ENCODE data around the gene DGUOK. TPM values are rescaled to one million over a fixed set of nuclear protein-coding genes. Genes with fewer than 3 reads are reported as not detected.
"Not testable (repeated sequence)": the region's sequence is repeated elsewhere in the genome, so short reads cannot be mapped to it uniquely, and the experiment has no call there.

The DGUOK gene
- total RNA-seq = 73.8 and 81.2 TPM in 2 replicates

DNA sequence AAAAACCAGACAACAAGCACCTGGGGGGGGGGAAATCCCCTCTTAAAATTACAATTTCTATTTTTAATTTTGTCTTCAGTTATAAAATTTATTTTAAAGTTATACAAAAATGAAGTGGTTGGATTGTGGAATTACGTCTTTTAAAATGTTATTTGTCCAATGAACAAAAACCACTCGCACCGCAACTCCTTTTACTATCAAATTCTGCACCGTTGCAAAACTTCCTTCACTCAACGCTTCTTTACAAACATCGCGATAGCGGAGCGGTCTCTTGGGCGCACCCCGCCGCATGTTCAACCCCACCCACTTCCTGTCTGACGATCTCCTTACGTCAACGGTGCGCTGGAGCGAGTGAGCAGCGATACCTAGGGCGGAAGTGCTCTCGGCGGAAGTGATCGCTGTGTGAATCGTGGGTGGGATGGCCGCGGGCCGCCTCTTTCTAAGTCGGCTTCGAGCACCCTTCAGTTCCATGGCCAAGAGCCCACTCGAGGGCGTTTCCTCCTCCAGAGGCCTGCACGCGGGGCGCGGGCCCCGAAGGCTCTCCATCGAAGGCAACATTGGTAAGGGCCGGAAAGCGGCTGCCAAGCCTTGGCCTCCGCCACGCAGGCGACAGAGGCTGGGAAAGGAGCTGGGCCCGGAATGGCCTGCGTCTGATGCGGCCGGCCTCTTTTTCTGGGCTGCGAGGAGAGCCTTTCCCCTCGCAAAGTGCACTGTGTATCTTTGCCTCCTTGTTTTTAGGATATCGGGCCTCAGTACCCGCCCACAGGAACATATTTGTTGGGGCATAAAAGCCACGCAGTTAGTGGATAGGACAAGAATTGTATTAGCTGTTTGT lies at the start of gene DGUOK:
Gene DGUOK (plus strand): TSS at position 388 of the 835 bp plus-strand sequence. CDS start 31 bp downstream, at position 419.
- TF ChIP-seq, protein P1, sequence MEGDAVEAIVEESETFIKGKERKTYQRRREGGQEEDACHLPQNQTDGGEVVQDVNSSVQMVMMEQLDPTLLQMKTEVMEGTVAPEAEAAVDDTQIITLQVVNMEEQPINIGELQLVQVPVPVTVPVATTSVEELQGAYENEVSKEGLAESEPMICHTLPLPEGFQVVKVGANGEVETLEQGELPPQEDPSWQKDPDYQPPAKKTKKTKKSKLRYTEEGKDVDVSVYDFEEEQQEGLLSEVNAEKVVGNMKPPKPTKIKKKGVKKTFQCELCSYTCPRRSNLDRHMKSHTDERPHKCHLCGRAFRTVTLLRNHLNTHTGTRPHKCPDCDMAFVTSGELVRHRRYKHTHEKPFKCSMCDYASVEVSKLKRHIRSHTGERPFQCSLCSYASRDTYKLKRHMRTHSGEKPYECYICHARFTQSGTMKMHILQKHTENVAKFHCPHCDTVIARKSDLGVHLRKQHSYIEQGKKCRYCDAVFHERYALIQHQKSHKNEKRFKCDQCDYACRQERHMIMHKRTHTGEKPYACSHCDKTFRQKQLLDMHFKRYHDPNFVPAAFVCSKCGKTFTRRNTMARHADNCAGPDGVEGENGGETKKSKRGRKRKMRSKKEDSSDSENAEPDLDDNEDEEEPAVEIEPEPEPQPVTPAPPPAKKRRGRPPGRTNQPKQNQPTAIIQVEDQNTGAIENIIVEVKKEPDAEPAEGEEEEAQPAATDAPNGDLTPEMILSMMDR (IDR thresholded peaks at IDR 0.05; ENCODE audit: insufficient read depth, low read depth, low read length) = no peak
- DNase-seq (ENCODE audit: low read depth) = peak; percentile 100
- peak within 1 kb of the TSS; percentile 84 for H3K4me3 ChIP-seq (ENCODE audit: low read depth, low read length)

- DNase-seq (ENCODE audit: low read depth) = peak; percentile 12
- TF ChIP-seq, protein P1 (IDR thresholded peaks at IDR 0.05; ENCODE audit: insufficient read depth, low read depth, low read length) = no peak
- H3K4me3 ChIP-seq (ENCODE audit: low read depth, low read length) = no peak overlapping the region
These were observed 49.4 kb upstream of the DGUOK start for GRCh38 chr2:73877071-73877802.

GRCh38 chr2:73877984-73878383 lies 48.7 kb upstream of the DGUOK start:
- not testable (repeated sequence) for DNase-seq (ENCODE audit: low read depth); H3K4me3 ChIP-seq (ENCODE audit: low read depth, low read length)

DNA sequence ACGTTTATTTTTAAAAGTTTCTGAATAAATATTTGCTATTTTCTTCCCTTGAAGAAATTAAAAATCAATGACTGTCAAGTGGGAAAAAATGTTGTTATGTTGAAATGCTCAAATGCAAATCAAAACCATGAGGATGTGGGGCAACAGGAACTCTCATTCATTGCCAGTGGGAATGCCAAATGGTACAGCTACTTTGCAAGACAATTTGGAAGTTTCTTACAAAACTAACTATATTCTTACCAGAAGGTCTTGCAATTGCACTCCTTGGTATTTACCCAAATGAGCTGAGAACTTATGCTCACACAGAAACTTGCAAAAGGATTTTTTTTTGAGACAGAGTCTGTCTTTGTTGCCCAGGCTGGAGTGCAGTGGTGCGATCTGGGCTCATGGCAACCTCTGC lies 41.3 kb upstream of the DGUOK start:
- TF ChIP-seq, protein P1 (IDR thresholded peaks at IDR 0.05; ENCODE audit: insufficient read depth, low read depth, low read length) = no peak
- no peak for DNase-seq (ENCODE audit: low read depth)
- no peak overlapping the region for H3K4me3 ChIP-seq (ENCODE audit: low read depth, low read length)

GRCh38 chr2:73886357-73886756 lies 40.3 kb upstream of the DGUOK start:
- H3K4me3 ChIP-seq (ENCODE audit: low read depth, low read length) = no peak overlapping the region
- TF ChIP-seq, protein P1 (IDR thresholded peaks at IDR 0.05; ENCODE audit: insufficient read depth, low read depth, low read length) = no peak
- no peak for DNase-seq (ENCODE audit: low read depth)

- not testable (repeated sequence) for DNase-seq (ENCODE audit: low read depth); H3K4me3 ChIP-seq (ENCODE audit: low read depth, low read length)
These were observed 38.9 kb upstream of the DGUOK start for GRCh38 chr2:73887596-73888353.

DNA sequence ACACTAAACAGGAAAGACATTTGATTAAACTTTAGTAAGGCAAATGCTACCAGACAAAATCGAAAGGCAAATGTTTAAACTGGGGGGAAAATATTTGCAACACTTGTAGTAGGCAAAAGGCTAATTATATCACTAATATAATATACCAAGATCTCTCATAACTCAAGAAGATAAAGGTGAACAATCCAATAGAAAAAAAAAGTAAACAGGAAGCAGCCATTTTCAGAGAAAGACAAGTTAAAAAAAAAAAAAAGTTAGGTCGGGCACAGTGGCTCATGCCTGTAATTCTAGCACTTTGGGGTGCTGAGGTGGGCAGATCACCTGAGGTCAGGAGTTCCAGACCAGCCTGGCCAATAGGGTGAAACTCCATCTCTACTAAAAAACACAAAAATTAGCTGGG lies 38.3 kb upstream of the DGUOK start:
- DNase-seq (ENCODE audit: low read depth) = no peak
- TF ChIP-seq, protein P1 (IDR thresholded peaks at IDR 0.05; ENCODE audit: insufficient read depth, low read depth, low read length) = no peak
- H3K4me3 ChIP-seq (ENCODE audit: low read depth, low read length) = no peak overlapping the region

All from fibroblast of villous mesenchyme (primary cell).